ENCODE data around the gene MICU2.

MICU2 gene

GRCh38 chr13:21548577-21548976, 55.4 kb downstream of the MICU2 start:
- DNase-seq (ENCODE audit: low read depth in 4 of 4, low spot score in 1 of 4), result no peak

DNA sequence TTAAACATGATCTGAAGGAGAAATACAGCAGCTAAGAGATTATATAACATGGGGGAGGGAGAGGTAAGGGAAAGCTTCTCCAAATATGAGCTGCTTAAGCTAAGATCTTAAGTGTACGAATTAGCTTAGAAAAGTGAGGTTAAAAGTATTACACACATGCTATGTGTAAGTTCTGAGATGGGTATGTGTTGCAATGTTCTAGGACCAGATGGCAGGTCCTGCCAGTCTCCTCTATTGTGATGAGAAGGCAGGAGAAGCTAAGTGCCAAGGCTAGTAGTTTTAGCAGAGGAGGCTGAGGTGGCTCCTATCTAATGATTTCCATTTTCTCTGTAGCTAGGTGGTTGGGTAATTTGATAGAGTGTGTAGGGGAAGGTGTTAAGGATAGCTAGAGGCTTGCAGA, 57.6 kb downstream of the MICU2 start:
- no peak for DNase-seq (ENCODE audit: low read depth in 4 of 4, low spot score in 1 of 4)

GRCh38 chr13:21544515-21544914, 59.5 kb downstream of the MICU2 start:
- DNase-seq (ENCODE audit: low read depth in 4 of 4, low spot score in 1 of 4), result no peak

DNA sequence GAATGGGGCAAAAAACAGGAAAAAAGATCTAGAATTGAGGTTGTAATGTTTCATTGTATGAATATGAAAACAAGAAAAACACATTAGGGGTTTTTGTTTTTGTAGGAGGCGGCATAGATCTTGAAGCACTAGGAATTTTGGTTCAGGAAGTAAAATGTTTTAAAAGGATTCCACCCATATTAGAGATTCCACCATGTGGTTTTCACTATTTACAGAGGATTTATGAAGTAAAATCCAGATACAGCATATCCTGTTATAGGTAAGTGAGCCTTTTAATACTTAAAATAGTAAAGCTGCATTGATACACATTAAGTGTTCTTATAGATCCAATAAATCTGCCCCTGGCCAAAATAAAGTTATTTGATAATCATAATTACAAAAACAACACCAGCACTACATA, 61.4 kb downstream of the MICU2 start:
- DNase-seq (ENCODE audit: low read depth in 4 of 4, low spot score in 1 of 4), result no peak

DNA sequence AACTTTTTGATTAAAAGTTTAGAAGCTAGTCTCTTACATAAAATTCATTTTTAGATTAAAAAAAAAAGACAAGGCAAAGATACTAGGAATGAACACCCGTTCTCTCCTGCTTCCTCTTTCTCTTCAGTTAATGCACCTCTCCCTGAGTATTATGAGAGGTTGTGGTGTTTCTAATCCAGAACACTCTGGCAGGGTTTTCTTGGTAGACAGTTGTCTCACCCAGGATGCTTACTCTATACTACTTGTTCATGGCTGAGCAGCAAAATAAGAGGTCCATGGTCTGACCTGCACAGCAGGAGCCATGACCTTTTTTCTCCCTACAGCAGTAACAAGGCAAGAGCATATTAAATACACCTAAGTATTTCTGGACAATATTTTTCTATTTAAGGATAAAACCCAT, 62.0 kb downstream of the MICU2 start:
- no peak for DNase-seq (ENCODE audit: low read depth in 4 of 4, low spot score in 1 of 4)

DNA sequence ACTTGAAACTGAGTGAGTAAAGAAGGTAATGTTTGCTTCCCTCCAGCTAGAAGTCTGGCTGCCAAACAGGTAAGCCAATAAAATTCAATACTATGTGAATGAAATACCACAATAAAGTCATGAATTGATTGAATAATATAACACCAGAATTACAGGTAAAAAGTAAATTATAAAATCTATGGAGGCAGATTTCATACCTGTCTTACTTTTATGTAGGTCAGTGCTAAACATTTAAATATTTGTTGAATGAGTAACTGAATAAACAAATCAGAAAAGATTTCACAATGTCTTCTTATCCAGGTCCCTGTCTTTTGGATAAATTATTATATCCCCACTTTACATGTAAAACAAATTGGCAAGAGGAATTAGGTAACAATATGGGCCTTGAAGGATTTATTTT, 62.7 kb downstream of the MICU2 start:
- DNase-seq (ENCODE audit: low read depth in 4 of 4, low spot score in 1 of 4), result no peak

DNA sequence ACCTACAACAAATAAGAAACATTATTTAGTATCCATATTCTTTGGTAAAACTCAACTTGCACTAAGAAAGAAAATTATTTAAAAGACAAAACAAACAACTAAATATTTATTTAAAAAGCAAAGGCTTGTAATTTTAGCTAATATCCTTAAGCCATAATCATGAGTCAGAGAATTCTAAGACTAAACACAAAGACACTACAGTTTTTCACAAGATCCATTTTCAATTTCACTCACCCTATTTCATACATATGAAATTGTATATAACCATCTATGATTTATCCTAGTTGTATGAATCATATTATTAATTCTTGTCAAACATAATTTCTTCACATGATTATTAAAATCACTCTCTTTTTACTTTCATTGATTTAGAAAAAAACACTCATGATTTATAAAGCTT, 64.3 kb downstream of the MICU2 start:
- DNase-seq (ENCODE audit: low read depth in 4 of 4, low spot score in 1 of 4), result no peak

- DNase-seq (ENCODE audit: low read depth in 4 of 4, low spot score in 1 of 4), result no peak
These were observed 65.2 kb downstream of the MICU2 start for GRCh38 chr13:21538753-21539152.

DNA sequence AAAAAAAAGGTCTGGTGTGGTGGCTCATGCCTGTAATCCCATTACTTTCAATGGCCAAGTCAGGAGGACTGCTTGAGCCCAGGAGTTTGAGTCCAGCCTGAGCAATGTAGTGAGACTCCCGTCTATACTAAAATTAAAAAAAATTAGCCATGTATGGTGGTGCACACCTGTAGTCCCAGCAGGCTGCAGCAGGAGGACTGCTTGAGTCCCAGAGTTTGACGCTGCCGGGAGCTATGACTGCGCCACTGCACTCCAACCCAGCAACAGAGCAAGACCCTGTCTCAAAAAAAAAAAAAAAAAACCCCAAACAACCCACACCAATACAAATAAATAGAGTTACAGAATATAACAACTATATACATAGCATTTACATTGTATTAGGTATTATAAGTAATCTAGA, 65.7 kb downstream of the MICU2 start:
- DNase-seq (ENCODE audit: low read depth in 4 of 4, low spot score in 1 of 4), result no peak

- DNase-seq (ENCODE audit: low read depth in 4 of 4, low spot score in 1 of 4), result no peak
These were observed 66.9 kb downstream of the MICU2 start for GRCh38 chr13:21537105-21537504.

- no peak for DNase-seq (ENCODE audit: low read depth in 4 of 4, low spot score in 1 of 4)
These were observed 69.2 kb downstream of the MICU2 start for GRCh38 chr13:21534760-21535159.

GRCh38 chr13:21531455-21531854, 72.5 kb downstream of the MICU2 start:
- no peak for DNase-seq (ENCODE audit: low read depth in 4 of 4, low spot score in 1 of 4)

GRCh38 chr13:21530656-21531055, 73.3 kb downstream of the MICU2 start:
- DNase-seq (ENCODE audit: low read depth in 4 of 4, low spot score in 1 of 4), result no peak

- no peak for DNase-seq (ENCODE audit: low read depth in 4 of 4, low spot score in 1 of 4)
These were observed 74.7 kb downstream of the MICU2 start for GRCh38 chr13:21529146-21529893.

DNA sequence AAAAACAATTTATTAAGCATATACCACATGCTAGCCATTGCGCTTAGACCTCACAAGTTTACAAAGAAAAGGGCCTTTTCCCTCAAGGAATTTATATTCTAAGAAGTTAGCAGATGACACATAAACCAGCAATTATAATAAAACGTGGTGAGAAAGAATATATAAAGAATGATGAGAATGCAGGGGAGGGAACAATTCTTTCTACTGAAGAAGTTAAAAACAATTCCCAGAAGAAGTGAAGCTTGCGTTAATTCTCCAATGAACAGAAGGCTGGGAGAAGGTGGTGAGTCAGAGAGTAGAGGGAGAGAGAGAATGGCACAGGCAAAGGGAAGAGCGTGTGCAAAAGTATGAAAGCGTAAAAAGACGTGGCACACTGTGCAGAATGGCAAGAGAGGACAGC, 75.4 kb downstream of the MICU2 start:
- no peak for DNase-seq (ENCODE audit: low read depth in 4 of 4, low spot score in 1 of 4)

GRCh38 chr13:21526707-21527540, 77.0 kb downstream of the MICU2 start:
- DNase-seq (ENCODE audit: low read depth in 4 of 4, low spot score in 1 of 4), result no peak

- no peak for DNase-seq (ENCODE audit: low read depth in 4 of 4, low spot score in 1 of 4)
These were observed 81.1 kb downstream of the MICU2 start for GRCh38 chr13:21522847-21523246.

- DNase-seq (ENCODE audit: low read depth in 4 of 4, low spot score in 1 of 4), result no peak
These were observed 81.8 kb downstream of the MICU2 start for GRCh38 chr13:21522130-21522529.

- no peak for DNase-seq (ENCODE audit: low read depth in 4 of 4, low spot score in 1 of 4)
These were observed 85.3 kb downstream of the MICU2 start for GRCh38 chr13:21518617-21519144.

- no peak for DNase-seq (ENCODE audit: low read depth in 4 of 4, low spot score in 1 of 4)
These were observed 86.4 kb downstream of the MICU2 start for GRCh38 chr13:21517576-21517975.

- DNase-seq (ENCODE audit: low read depth in 4 of 4, low spot score in 1 of 4), result no peak
These were observed 87.2 kb downstream of the MICU2 start for GRCh38 chr13:21516805-21517204.

- DNase-seq (ENCODE audit: low read depth in 4 of 4, low spot score in 1 of 4), result no peak
These were observed 92.1 kb downstream of the MICU2 start for GRCh38 chr13:21511849-21512248.

Measured in stimulated activated CD4-positive, alpha-beta T cell treated with anti-CD3 and anti-CD28 coated beads, Interleukin-1b, Interleukin-23, amount 100 ng/mL, for 24 hours (primary cell).